EL (cell line): ENCODE results near the gene CAPNS1.
"Not testable (repeated sequence)": the region's sequence is repeated elsewhere in the genome, so short reads cannot be mapped to it uniquely, and the experiment has no call there.

Source experiments
- DNase-seq: peaks from one replicate; pipeline ENCODE4 v3.0.0-alpha.2; 2016

Gene CAPNS1

GRCh38 chr19:36114721-36115452 is 25.0 kb upstream of the CAPNS1 start, which contains the start of gene POLR2I:
Gene POLR2I (minus strand): TSS chr19:36114875. CDS start chr19:36114856, 19 bp downstream.
- peak; percentile 100 for DNase-seq

GRCh38 chr19:36115453-36116343 is 24.2 kb upstream of the CAPNS1 start, which contains the start of gene TBCB:
Gene TBCB (plus strand): TSS chr19:36115468. CDS start chr19:36115561, 93 bp downstream.
- DNase-seq, result no peak

DNA sequence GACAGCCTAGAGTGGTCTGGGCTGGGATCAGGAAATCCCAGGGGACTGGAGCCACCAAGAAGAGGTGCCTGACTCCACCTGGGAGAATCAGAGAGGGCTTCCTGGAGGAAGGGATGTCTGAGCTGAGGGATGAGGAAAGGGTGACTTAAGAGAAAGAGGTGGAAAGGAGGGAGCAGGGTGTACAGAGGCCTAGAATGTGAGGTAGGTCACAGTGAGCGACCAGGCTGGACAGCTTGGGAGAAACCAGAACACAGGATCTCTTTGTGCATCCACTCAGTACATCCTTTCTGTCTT is 23.6 kb upstream of the CAPNS1 start:
- no peak for DNase-seq

DNA sequence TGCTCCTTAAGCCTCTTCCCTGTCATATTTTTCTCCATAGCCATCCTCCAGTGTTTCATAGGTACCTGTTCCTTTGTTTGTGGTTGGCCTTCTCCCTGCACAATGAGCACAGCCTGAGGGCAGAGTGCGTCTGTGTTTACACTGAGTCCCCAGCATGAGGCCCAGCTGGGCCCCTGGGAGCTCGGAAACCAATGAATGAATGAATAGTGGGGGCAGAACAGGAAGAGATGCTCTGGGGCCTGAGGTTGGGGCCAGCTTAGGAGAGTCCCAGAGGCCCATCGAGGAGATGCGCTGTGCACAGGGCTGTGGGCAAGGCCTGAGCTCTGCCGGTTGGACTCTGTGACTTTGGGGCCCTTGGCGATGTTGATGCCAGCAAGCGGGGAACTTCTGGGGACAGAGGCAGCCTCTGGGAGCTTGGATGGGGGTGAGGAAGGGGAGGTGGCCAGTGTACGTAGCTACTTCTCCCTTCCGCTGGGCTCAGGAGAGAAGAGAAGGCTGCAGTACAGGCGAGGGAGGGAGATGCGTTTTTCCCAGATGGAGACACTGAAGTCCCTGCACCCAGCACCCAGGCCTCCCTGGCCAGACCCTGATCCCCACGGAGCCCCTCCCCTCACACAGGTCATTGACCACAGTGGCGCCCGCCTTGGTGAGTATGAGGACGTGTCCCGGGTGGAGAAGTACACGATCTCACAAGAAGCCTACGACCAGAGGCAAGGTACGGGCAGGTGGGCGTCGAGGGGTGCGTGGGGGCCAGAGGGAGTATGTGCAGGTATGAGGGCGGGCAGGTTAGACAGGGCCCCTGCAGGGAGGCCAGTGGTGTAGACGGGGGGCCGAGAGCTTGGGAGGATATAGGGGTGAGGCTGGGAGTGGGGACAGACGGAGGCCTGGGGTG is 19.5 kb upstream of the CAPNS1 start:
- no peak for DNase-seq

DNA sequence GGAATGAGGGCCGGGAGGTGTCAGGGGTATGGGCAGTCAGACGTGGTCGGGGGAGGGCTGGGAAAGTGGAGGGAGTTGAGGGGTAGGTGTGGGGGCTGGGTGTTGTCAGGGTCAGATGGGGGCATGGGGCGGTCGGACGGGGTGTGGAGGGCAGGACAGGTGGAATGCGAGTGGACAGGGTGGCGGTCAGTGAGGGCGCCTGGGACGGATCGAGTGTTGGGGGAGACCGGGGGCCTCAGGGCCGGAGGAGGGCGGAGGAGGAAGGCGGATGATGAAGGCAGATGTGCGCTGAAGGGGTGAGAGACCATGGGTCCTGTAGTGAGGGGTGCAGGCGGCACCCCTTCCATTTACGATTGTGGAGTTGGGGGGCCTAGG is 18.9 kb upstream of the CAPNS1 start:
- no peak for DNase-seq

DNA sequence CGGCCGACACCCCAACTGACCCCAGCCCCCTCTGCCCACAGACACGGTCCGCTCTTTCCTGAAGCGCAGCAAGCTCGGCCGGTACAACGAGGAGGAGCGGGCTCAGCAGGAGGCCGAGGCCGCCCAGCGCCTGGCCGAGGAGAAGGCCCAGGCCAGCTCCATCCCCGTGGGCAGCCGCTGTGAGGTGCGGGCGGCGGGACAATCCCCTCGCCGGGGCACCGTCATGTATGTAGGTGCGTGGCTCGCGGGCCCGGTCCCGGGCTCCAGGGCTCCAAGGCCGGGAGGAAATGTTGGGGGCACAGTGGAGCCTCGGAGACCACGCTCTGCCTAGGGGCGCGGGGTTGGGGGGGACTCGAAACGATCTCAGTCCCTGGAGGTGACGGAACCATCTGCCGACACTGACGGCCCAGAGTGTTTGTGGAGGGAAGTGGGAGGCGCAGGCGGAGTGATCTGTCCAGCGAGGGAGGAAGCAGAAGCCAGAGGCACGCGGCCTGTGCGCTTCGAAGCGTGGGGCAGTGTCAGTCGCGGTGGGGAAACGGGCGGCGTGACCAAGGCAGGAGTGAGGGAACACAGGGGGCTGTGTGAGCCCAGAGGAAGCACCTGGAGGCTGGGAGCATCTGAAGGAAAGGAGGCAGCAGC is 18.3 kb upstream of the CAPNS1 start:
- no peak for DNase-seq

GRCh38 chr19:36125557-36125956 is 14.3 kb upstream of the CAPNS1 start:
- no peak for DNase-seq

DNA sequence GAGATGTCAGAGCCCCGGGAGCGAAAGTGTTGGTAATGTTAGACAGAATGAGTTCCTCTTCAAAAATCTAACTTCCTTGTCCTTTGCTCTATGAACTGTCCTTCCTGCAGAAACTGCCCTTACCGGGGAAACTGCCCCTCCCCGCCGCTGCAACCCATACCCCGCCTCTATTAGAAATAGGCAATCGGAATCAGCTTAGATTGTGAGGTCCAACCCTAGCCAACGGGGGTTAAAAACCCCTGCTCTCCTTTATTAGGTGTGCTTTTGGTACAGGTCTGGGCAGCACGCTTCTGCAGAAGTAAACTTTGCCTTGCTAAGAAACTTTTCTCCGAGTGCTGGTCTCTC is 11.5 kb upstream of the CAPNS1 start:
- no peak for DNase-seq

DNA sequence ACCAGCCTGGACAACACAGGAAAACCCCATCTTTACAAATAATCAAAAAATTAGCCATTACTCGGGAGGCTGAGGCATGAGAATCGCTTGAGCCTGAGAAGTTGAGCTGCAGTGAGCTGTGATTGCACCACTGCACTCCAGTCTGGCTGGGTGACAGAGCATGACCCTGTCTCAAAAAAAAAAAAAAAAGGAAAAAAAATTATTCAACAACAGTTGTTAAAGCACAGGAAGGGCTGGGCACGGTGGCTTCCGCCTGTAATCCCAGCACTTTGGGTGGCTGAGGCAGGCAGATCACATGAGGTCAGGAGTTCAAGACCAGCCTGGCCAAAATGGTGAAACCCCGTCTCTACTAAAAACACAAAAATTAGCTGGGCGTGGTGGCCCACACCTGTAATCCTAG is 8.6 kb upstream of the CAPNS1 start:
- not testable (repeated sequence) for DNase-seq

- not testable (repeated sequence) for DNase-seq
Observed at GRCh38 chr19:36134867-36135266, 5.0 kb upstream of the CAPNS1 start.

DNA sequence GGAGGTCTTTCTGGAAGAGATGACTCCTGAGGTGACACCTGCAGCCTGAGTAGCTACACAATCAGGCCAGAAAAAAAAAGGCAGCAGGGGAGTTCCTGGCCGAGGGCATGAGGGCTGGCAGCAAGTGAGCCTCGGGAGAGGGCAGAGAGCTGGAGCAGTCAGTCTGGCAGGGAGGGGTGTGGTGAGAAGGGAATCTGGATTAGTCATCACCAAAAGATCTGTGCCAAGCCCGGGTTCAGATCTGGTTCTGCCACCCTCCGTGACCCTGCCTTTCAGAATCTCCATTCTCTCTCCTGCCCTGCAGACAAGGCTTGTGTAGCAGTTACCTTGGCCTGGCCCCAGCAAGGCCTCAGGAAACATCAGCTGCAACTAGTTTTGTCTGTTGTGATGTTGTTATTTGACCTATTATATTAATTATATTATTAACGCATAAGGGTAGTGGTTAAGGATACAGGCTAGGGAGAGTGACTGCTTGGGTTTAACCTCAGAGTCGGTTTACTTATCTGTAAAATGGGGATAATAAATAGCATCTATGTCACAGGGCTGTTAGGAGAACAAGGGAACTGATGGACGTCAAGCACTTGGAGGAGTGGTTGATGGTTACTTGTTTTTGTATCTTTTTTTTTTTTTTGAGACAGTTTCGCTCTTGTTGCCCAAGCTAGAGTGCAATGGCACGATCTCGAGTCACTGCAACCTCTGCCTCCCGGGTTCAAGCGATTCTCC is 2.7 kb upstream of the CAPNS1 start:
- peak; percentile 78 for DNase-seq

GRCh38 chr19:36139120-36139472 is 770 bp upstream of the CAPNS1 start:
- no peak for DNase-seq

DNA sequence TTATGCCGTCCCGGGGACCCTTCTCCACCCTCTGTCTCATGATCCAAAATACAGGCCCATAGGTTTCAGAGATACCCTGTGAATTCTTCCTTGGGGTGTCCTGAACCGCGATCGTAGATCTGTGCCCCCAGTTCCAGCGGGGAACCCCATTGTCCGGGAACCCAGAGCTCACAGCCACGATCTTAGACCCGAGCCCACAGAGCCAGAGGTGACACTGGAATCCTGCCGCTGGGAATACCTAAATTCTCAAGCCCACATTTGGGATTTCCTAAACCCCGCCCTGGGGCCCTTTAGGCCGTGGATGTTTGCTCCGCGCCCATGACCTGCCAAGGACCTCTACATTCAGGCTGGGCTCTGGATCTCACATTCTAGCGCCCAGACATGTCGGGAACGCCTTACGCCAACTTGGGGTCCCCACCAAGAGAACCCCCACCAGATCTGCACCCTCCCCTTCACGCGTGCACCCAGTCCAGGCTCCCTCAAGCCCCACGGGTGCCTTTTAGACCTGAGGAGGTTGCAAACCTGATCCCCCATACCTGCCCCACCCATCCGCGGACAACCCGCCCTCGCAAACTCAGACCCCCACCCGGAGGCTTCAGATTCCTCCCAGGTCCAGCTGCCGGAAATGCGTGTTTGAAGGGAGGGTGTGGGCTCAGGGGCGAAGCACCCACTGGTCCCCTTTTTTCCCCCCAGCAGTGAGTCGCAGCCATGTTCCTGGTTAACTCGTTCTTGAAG is 605 bp downstream of the CAPNS1 start:
- peak; percentile 70 for DNase-seq

GRCh38 chr19:36141039-36141927 is 1.4 kb downstream of the CAPNS1 start:
- peak; percentile 84 for DNase-seq

- DNase-seq, result no peak
Observed at GRCh38 chr19:36142046-36142445, 2.2 kb downstream of the CAPNS1 start.

DNA sequence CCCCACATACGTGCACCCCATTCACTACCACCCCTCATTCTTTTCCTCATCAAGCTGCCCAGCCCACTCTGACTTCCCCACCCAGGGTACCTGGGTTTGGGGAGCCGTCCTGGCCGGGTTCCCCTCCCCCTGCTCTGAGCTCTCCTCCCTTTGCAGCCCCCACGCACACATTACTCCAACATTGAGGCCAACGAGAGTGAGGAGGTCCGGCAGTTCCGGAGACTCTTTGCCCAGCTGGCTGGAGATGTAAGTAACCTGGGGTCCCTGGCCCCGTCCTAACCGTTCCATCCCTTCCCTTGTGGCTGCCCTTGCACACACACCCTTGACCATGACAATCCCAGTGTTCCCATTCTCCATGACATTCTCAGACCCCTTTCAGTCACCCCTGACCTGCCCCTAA is 2.6 kb downstream of the CAPNS1 start:
- no peak for DNase-seq

DNA sequence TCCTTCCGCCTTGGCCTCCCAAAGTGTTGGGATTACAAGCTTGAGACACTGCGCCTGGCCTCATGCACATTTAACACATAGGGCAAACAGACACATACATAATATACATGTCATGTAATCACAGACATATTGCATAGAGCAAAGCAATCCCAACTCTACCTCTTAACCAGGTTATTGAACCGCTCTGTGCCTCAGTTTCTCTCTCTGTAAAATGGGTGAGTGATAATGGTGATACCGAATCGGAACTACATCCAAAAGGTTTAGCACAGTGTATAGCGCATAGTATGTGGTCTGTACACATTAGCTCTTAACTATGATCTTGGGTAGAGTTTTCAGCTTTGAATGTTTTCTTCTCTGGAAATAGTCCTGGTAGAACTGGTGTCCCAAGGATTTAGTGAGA is 4.8 kb downstream of the CAPNS1 start:
- no peak for DNase-seq

DNA sequence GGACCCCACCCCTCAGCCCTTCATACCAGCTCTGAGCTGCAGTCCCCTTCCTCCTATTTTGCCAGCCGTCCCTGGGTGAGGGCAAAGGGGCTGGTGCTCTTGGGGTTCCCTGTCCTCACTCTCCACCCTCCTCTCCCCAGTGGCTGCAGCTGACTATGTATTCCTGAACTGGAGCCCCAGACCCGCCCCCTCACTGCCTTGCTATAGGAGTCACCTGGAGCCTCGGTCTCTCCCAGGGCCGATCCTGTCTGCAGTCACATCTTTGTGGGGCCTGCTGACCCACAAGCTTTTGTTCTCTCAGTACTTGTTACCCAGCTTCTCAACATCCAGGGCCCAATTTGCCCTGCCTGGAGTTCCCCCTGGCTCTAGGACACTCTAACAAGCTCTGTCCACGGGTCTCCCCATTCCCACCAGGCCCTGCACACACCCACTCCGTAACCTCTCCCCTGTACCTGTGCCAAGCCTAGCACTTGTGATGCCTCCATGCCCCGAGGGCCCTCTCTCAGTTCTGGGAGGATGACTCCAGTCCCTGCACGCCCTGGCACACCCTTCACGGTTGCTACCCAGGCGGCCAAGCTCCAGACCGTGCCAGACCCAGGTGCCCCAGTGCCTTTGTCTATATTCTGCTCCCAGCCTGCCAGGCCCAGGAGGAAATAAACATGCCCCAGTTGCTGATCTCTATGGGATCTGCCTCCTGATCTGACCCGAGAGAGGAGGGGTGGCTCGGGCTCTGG is 10.0 kb downstream of the CAPNS1 start:
- DNase-seq, result no peak

DNA sequence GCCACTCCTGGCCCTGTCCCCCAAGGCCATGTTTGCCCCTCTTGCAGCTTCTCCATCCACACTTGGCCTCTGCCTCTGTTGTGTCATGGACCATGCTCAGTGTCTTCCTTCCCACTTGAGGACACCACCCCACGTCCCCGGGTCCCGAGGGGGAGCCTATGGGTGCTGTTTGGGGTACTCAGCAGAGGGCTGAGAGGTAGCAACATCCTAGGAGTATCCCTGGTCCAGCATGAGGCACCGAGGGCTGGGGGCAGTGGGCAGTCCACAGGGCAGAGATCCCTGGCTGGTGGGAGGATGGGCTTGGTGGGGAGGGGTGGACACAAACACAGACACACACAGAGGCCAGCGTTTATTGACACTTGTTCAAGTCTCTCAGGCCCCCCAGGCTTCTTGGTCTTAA is 10.7 kb downstream of the CAPNS1 start:
- DNase-seq, result no peak
